ENCODE results near the gene RPL18. TPM values are rescaled to one million over a fixed set of nuclear protein-coding genes. Genes with fewer than 3 reads are reported as not detected.
A peak's percentile ranks its signal among the peaks of the same experiment; 100 is the strongest.

The RPL18 gene
- total and polyA plus RNA-seq, 9 of the 15 experiments (the other 6 are each of a cell fraction or from before 2014, with no cell fraction given) = 312 to 2,635 (median 1,653) TPM

GRCh38 chr19:48638831-48639381 is 19.9 kb upstream of the RPL18 start (continued):
- TF ChIP-seq NFIX (CRISPR knock-in tag; IDR thresholded peaks at IDR 0.05; ENCODE audit: low read depth) = no peak
- no peak for TF ChIP-seq BMI1 (IDR thresholded peaks at IDR 0.05; ENCODE audit: low read length)
- TF ChIP-seq CHCHD3 (CRISPR knock-in tag; IDR thresholded peaks at IDR 0.05) = no peak
- TF ChIP-seq EGR1 (conservative IDR thresholded peaks at IDR 0.05) = peak; percentile 21; the same call in 1 of the 2 replicates
- TF ChIP-seq THRAP3 (IDR thresholded peaks at IDR 0.05; ENCODE audit: borderline replicate concordance) = no peak
- TF ChIP-seq ARID4B (CRISPR knock-in tag; IDR thresholded peaks at IDR 0.05) = 0 out of 2 replicates have a peak, but pooled peaks have one; percentile 61
- TF ChIP-seq RCOR1 (IDR thresholded peaks at IDR 0.05; ENCODE audit: borderline replicate concordance in 1 of 2, low read depth in 2 of 2, low read length in 2 of 2) = no peak
- TF ChIP-seq BCOR (IDR thresholded peaks at IDR 0.05) = no peak
- no peak for TF ChIP-seq TOE1 (IDR thresholded peaks at IDR 0.05; ENCODE audit: borderline replicate concordance)
- TF ChIP-seq TOE1 (CRISPR knock-in tag; IDR thresholded peaks at IDR 0.05; ENCODE audit: borderline replicate concordance, low read depth) = no peak
- no peak for TF ChIP-seq ZNF318 (IDR thresholded peaks at IDR 0.05; ENCODE audit: borderline replicate concordance in 1 of 2, low read depth in 1 of 2)
- TF ChIP-seq ATF7 (IDR thresholded peaks at IDR 0.05) = no peak; the same call in 1 of the 2 replicates
- peak; percentile 33; the same call in 1 of the 2 replicates for TF ChIP-seq PHF8 (IDR thresholded peaks at IDR 0.05; ENCODE audit: borderline replicate concordance, low read length)
- TF ChIP-seq HDGF (IDR thresholded peaks at IDR 0.05) = 0 out of 2 replicates have a peak, but pooled peaks have one; percentile 2
- no peak for TF ChIP-seq TCFL5 (CRISPR knock-in tag; conservative IDR thresholded peaks at IDR 0.05)
- TF ChIP-seq NR1H2 (CRISPR knock-in tag; IDR thresholded peaks at IDR 0.05) = no peak; the same call in 1 of the 2 replicates
- TF ChIP-seq RHOXF2B (CRISPR knock-in tag; conservative IDR thresholded peaks at IDR 0.05) = no peak

Data from K562 (cell line).